Heart right ventricle (tissue), 16 donors: ENCODE measurements around the gene ARHGAP22. TPM values are rescaled to one million over a fixed set of nuclear protein-coding genes. Genes with fewer than 3 reads are reported as not detected.

ENCODE experiments used
- ATAC-seq, 8 donors: fragments of 200-7000 bp; cut with Tn5 transposase; one replicate each; pipeline ENCODE4 v1.9.1; 2020; ENCODE audit warnings: mild to moderate bottlenecking in 8 of 8, moderate library complexity in 8 of 8, moderate number of reproducible peaks in 1 of 8
- DNase-seq, 2 donors: peaks; one replicate each; pipeline ENCODE4 v3.0.0-alpha.2; 2020
- H3K27ac ChIP-seq, 10 donors: fragments of 200-600 bp; sonication (generic) in 2 of 10; one replicate each; pipeline versions ENCODE4 v1.5.0 to v1.8.0; 2020 to 2022; ENCODE audit warnings: mild to moderate bottlenecking in 3 of 10
- H3K27me3 ChIP-seq, 7 donors: fragments of 200-600 bp; one replicate each; pipeline ENCODE4 v1.8.0; 2021 to 2022; ENCODE audit warnings: mild to moderate bottlenecking in 2 of 7
- H3K36me3 ChIP-seq, 9 donors: fragments of 200-600 bp; sonication (generic) in 1 of 9; one replicate each; pipeline versions ENCODE4 v1.5.0 to v1.8.0; 2020 to 2022; ENCODE audit warnings: mild to moderate bottlenecking in 2 of 9
- H3K4me1 ChIP-seq, 9 donors: fragments of 200-600 bp; sonication (generic) in 1 of 9; one replicate each; pipeline versions ENCODE4 v1.5.0 to v1.8.0; 2020 to 2022; ENCODE audit warnings: mild to moderate bottlenecking in 4 of 9
- H3K4me3 ChIP-seq, 10 donors: fragments of 200-600 bp; sonication (generic) in 2 of 10; one replicate each; pipeline versions ENCODE4 v1.5.0 to v1.8.0; 2020 to 2022; ENCODE audit warnings: mild to moderate bottlenecking in 7 of 10, moderate library complexity in 2 of 10
- H3K9me3 ChIP-seq, 11 donors: fragments of 200-600 bp in 10 of 11; sonication (generic) in 2 of 11; one replicate each; pipeline versions ENCODE4 v1.5.0 to v1.8.0; 2013 to 2022; ENCODE audit warnings: mild to moderate bottlenecking in 2 of 11, control low read depth in 1 of 11, moderate library complexity in 1 of 11
- WGBS, 2 donors: extraction: QIAGEN DNeasy Blood & Tissue Kit; methylation state at CpG; one replicate each; pipeline ENCODE4 v1.1.7; 2013; ENCODE audit warnings: inconsistent platforms in 1 of 2; 5-methylcytosine and 5-hydroxymethylcytosine counted together
- intact Hi-C, 10 donors: fragments of 100-400 bp; cut with DNase I; formaldehyde crosslinking; loops; one replicate each; pipeline versions ENCODE4 v1.11.1 to v1.14.2; 2022
- polyA plus RNA-seq, 2 donors: library from polyadenylated mRNA; stranded (reverse); fragments of 200-250 nt; gene quantifications; one replicate each; pipeline ENCODE4 v1.2.3, GENCODE V29; 2013
- total RNA-seq, 10 donors: library from RNA; stranded (reverse); fragmentation: NEBNext Ultra II Directional in 3 of 10; extraction: Animal tissue kit (Norgen Biotek cat#: 25700) in 3 of 10; gene quantifications; one replicate each; pipeline versions ENCODE4 v1.2.1 to v1.2.4, GENCODE V29; 2021 to 2023
- TF ChIP-seq, protein P1 (sequence below), 9 donors: fragments of 200-600 bp; sonication (generic) in 2 of 9; IDR thresholded peaks; one replicate each; pipeline versions ENCODE4 v1.5.0 to v1.8.0; 2021 to 2022; ENCODE audit warnings: antibody characterized with exemption in 9 of 9, mild to moderate bottlenecking in 5 of 9, moderate library complexity in 1 of 9
- donor health status: Arrhythmogenic right ventricular cardiomyopathy.
- donor health status: ischemic (EF 13 %, LVEDD 7.1; RV severe dilation, severe dysfunction).
- donor health status: healthy with polysubstance abuse.
- donor health status: DM: no; HTN: yes; CAD: no.
- donor health status: DM: no; HTN: no; CAD: no.
- donor health status: ischemic (EF 25% LVEDD 6.9; RV normal size, moderate dysfunction).
- donor health status: ischemic (EF 25% LVEDD 5.7; RV mildly dilated, moderate dysfunction).
- donor health status: healthy.
- donor health status: DM: yes; HTN: yes; CAD: no.
- donor health status: Ischemic cardiomyopathy.
- donor health status: ischemic (EF 35%, LVEDD 5.7; RV mildly dilated, moderate dysfunction).
- donor health status: nonischemic (EF 11% LVEDD 7.7; RV severe dilation, severe dysfunction).
- donor health status: DM: yes; HTN: yes; CAD: no.
- donor health status: PGD.
- donor health status: ischemic (EF 29% LVEDD 5.4; RV normal size, mild dysfunction).
- donor health status: nonischemic (EF 23%, LVEDD 6.1; RV moderate dilation, normal function).

The ARHGAP22 gene
- total and polyA plus RNA-seq, 12 donors = 1.5 to 9.3 (median 2.8) TPM

DNA sequence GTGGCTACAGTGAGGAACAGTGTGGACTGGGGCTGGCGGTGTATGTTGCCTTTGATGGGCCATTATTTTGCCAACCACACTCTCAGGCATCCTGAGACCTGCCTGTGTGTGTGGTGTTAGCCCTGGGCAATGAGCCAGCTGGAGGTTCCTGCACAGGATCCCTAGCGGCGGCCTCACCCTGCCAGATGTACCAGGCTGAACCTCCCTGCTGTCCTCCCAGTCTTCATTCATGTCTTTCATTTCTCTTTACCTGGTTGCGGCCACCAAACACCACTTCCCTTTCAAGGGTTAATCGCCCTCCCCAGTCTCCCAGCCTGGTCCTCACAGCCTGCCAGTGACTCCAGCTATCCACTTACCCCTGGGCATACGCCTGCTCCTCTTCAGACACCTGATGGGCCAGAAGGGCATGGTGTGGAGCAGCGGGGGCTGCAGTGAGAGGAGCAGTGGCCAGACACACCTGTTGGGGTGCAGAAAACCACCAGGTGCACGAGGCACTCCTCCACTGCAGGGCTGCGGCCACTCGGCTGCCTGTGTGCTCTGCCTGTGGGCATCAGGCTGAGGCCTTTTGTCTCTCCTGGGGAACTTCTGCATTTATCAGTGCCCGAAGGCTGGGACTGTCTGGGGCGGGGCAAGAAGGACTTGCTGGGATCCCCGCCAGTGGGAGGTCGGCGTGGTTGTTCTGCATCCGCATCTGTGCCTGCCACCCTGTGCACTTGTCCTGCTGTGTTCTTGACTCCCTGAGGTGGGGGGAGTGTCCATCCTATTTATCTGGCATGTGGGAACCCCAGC is 111.6 kb downstream of the ARHGAP22 start:
- DNase-seq (no peak), ATAC-seq (peak in 5 of 8 donors; percentile 23 to 72 (median 45))
- H3K4me3 ChIP-seq = no peak overlapping the region
- peaks cover 0 to 17% (median 3%) of the 10 kb centered on the region in 9 donors for H3K4me1 ChIP-seq
- intact Hi-C loops = no loop called here
- no peaks in the 10 kb centered on the region for H3K9me3 ChIP-seq
- H3K36me3 ChIP-seq = no peaks in the 10 kb centered on the region
- H3K27ac ChIP-seq = no peak overlapping the region
- TF ChIP-seq, protein P1, sequence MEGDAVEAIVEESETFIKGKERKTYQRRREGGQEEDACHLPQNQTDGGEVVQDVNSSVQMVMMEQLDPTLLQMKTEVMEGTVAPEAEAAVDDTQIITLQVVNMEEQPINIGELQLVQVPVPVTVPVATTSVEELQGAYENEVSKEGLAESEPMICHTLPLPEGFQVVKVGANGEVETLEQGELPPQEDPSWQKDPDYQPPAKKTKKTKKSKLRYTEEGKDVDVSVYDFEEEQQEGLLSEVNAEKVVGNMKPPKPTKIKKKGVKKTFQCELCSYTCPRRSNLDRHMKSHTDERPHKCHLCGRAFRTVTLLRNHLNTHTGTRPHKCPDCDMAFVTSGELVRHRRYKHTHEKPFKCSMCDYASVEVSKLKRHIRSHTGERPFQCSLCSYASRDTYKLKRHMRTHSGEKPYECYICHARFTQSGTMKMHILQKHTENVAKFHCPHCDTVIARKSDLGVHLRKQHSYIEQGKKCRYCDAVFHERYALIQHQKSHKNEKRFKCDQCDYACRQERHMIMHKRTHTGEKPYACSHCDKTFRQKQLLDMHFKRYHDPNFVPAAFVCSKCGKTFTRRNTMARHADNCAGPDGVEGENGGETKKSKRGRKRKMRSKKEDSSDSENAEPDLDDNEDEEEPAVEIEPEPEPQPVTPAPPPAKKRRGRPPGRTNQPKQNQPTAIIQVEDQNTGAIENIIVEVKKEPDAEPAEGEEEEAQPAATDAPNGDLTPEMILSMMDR (IDR thresholded peaks at IDR 0.05) = no peak
- no peaks in the 10 kb centered on the region for H3K27me3 ChIP-seq
- 78 to 81% methylated on average over 16 of the region's 16 CpGs for whole genome bisulfite sequencing, 2 donors

DNA sequence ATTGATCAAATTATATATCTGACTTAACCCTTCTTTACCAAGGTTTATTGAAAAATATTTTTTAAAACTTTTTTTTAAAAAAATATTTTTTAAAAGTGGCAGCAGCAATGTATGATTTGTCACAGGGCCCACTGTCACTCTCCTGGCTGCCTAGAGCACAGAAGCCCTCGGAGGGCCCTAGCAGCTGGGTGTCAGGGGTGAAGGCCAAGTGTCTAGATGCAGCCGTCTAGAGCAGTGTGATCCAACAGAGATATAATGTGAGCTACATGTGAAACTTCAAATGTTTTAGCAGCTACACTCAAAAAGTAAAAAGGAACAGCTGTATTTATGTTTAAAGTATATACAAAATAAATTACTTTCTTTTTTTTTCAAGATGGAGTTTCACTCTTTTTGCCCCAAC is 112.7 kb downstream of the ARHGAP22 start:
- Histone ChIP-seq H3K36me3 (no peaks in the 10 kb centered on the region), H3K27me3 (no peaks in the 10 kb centered on the region), H3K4me3 (no peak overlapping the region), H3K4me1 (peaks cover 0 to 10% (median 2%) of the 10 kb centered on the region in 9 donors), H3K9me3 (peaks cover 0 to under 1% (median 0%) of the 10 kb centered on the region in 11 donors), H3K27ac (no peak overlapping the region)
- ATAC-seq = no peak
- intact Hi-C loops = no loop called here
- TF ChIP-seq, protein P1 (IDR thresholded peaks at IDR 0.05) = no peak
- DNase-seq = no peak
- WGBS, 2 donors = 71 to 73% methylated on average over 2 of the region's 2 CpGs

DNA sequence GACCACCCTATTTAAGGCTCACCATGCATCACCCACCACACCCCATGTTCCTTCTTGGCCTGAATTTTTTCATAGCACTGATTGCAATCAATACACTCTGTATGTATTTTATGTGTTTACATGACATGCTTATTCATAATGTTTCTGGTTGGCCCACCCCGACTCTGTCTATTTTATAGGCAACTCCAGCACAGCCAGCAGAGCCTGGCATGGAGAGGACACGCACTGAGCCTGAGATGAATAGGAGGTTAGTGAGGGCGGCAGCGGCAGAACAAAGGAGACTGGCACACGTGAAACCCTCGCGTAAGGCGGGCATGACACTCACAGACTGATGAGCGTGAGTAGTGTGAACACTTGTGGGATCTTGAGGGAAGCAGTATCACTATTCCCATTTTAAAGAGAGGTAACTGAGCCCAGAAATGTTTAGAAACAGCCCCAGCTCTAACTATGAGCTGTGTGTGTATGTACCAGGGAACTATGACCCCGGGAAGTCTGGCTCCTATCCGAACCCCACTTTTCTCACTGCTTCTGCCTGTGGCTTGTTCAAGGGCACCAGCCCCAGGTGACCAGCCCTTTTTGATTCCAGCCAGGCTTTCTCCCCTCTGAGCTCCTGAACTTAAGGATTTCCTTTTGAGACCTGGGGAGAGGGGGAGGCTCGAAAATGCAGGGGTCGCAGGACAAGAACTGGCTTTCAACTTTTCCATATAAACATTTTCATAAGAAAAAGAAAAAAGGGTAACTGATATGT is 113.3 kb downstream of the ARHGAP22 start:
- Histone ChIP-seq H3K4me1 (peaks cover 0 to 6% (median 0%) of the 10 kb centered on the region in 9 donors), H3K4me3 (no peak overlapping the region), H3K27ac (no peak overlapping the region), H3K9me3 (peaks cover 0 to 5% (median 0%) of the 10 kb centered on the region in 11 donors), H3K27me3 (no peaks in the 10 kb centered on the region), H3K36me3 (no peaks in the 10 kb centered on the region)
- no peak for ATAC-seq
- TF ChIP-seq, protein P1 (IDR thresholded peaks at IDR 0.05) = no peak
- DNase-seq = no peak
- WGBS, 2 donors = 95 to 97% methylated on average over 13 of the region's 13 CpGs
- intact Hi-C loops = no loop called here

DNA sequence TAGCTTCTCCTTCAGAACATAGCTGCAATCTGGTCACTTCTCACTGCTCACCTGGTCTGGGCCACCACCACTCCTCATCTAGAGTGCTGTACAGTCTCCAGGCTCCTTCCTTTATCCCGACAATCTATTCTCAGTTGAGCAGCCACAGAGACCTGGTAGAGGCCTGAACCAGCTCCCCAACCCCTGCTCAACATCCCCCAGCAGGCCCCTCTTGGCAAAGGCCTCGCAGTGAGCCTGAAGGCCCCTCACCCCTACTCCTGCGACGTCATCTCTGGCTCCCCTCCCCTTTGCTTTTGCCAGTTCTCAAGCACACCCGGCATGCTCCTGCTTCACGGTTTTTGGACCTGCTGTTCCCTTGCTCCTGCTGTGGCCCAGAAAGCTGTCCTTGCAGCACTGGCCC is 113.9 kb downstream of the ARHGAP22 start:
- peaks cover 0 to 6% (median 0%) of the 10 kb centered on the region in 9 donors for H3K4me1 ChIP-seq
- no peak overlapping the region for H3K27ac ChIP-seq
- TF ChIP-seq, protein P1 (IDR thresholded peaks at IDR 0.05) = no peak
- no peaks in the 10 kb centered on the region for H3K27me3 ChIP-seq
- no peak for ATAC-seq
- no peak for DNase-seq
- WGBS, 2 donors = 79% methylated on average over 6 of the region's 6 CpGs
- H3K4me3 ChIP-seq = no peak overlapping the region
- H3K36me3 ChIP-seq = no peaks in the 10 kb centered on the region
- intact Hi-C loops = no loop called here
- H3K9me3 ChIP-seq = peaks cover 0 to 5% (median 0%) of the 10 kb centered on the region in 11 donors
